A673 (cell line): ENCODE results near the gene ANK3. TPM values are rescaled to one million over a fixed set of nuclear protein-coding genes. Genes with fewer than 3 reads are reported as not detected.

Experiments
- BruUV-seq: library from RNA; stranded (reverse); fragments of 400-500 nt; replicated peaks from 2 replicates; lab custom pipeline; 2021; lab: Mats Ljungman, UMichigan
- CTCF ChIA-PET: fragments of 300-600 bp; sonication (Branson Sonifier 250); formaldehyde crosslinking; loops from one replicate; lab custom pipeline; 2022; ENCODE audit warnings: antibody characterized with exemption; lab: Charles Lee
- POLR2A ChIA-PET: fragments of 300-600 bp; sonication (Branson Sonifier 250); formaldehyde crosslinking; loops from one replicate; lab custom pipeline; 2022; ENCODE audit warnings: antibody characterized with exemption; ENCODE audit not compliant: low non-redundant PET; lab: Charles Lee
- DNase-seq: peaks from one replicate; pipeline ENCODE4 v3.0.0-alpha.2; 2015; ENCODE audit warnings: low spot score
- H3K27ac ChIP-seq: fragments of 200-600 bp; sonication (generic); 2 replicates; pipeline ENCODE4 v1.5.1; 2016; ENCODE audit warnings: mixed run types, low read depth, mild to moderate bottlenecking, mixed read lengths, antibody characterized with exemption, low read length; ENCODE audit not compliant: poor library complexity, severe bottlenecking
- H3K27me3 ChIP-seq: fragments of 200-600 bp; sonication (generic); replicated peaks from 2 replicates; pipeline ENCODE4 v1.6.1; 2017; ENCODE audit warnings: mixed run types, low read depth, mild to moderate bottlenecking, mixed read lengths, antibody characterized with exemption, low read length; ENCODE audit not compliant: insufficient read depth, poor library complexity
- H3K36me3 ChIP-seq: fragments of 200-600 bp; sonication (generic); 2 replicates; pipeline ENCODE4 v1.6.1; 2016; ENCODE audit warnings: mixed run types, mild to moderate bottlenecking, mixed read lengths, antibody characterized with exemption, low read length; ENCODE audit not compliant: insufficient read depth, poor library complexity, severe bottlenecking
- H3K4me1 ChIP-seq: fragments of 200-600 bp; sonication (generic); 2 replicates; pipeline ENCODE4 v1.6.1; 2017; ENCODE audit warnings: mixed run types, mild to moderate bottlenecking, mixed read lengths, antibody characterized with exemption, low read length; ENCODE audit not compliant: insufficient read depth, poor library complexity, severe bottlenecking
- H3K4me3 ChIP-seq: fragments of 200-600 bp; sonication (generic); 2 replicates; pipeline ENCODE4 v1.5.1; 2016; ENCODE audit warnings: low read depth, mixed run types, mild to moderate bottlenecking, mixed read lengths, low read length; ENCODE audit not compliant: poor library complexity, severe bottlenecking
- H3K9me3 ChIP-seq: fragments of 200-600 bp; sonication (generic); 2 replicates; pipeline ENCODE4 v1.6.1; 2016; ENCODE audit warnings: mixed run types, low read depth, mild to moderate bottlenecking, mixed read lengths, antibody characterized with exemption, low read length; ENCODE audit not compliant: poor library complexity, severe bottlenecking
- CTCF ChIP-seq: fragments of 300-800, 200-600 bp; sonication (generic); conservative IDR thresholded peaks from 2 replicates; pipeline ENCODE4 v1.5.1; 2017; ENCODE audit warnings: low read depth, mild to moderate bottlenecking, antibody characterized with exemption, low read length, moderate library complexity, mixed read lengths
- EZH2 ChIP-seq: fragments of 200-600 bp; sonication (generic); IDR thresholded peaks from 2 replicates; pipeline ENCODE4 v1.6.1; 2017; ENCODE audit warnings: borderline replicate concordance, low read depth, mild to moderate bottlenecking, mixed read lengths, antibody characterized with exemption, low read length; ENCODE audit not compliant: poor library complexity, severe bottlenecking
- intact Hi-C: fragments of 100-400 bp; cut with micrococcal nuclease; formaldehyde crosslinking; loops from one replicate; pipeline ENCODE4 v1.10.0; 2022; ENCODE audit not compliant: unreplicated experiment
- total RNA-seq: library from RNA; stranded (reverse); gene quantifications from 2 replicates; pipeline ENCODE4 v1.2.3, GENCODE V29; 2021

Gene ANK3
- total RNA-seq, 1 experiment from 2014 or later: 13.5 TPM

DNA sequence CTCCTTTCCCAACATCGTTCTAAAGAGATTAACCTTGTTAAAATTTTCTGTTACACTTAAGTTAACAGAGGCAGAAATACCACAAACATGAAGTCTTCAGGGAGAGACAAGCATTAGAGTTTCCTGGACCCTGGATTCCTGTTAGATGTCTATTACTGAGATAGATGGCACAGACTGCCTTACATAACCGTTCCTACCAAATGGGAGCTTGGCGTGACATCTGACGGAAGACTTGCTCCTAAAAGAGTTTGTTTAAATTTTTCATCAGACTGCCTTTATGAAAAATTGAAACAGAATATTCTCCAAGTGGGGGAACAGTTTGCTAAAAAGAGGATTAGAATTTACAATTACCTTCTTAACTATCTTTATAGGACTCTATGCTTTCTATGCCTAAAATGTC lies 22.7 kb downstream of the ANK3 start:
- TF ChIP-seq CTCF: no peak
- no peak for TF ChIP-seq EZH2
- H3K27me3 ChIP-seq: no peaks in the 10 kb centered on the region
- ChIA-PET POLR2A (no interaction called here), CTCF (no interaction called here)
- H3K36me3 ChIP-seq: no peaks in the 10 kb centered on the region
- no peak overlapping the region for H3K27ac ChIP-seq
- H3K9me3 ChIP-seq: no peaks in the 10 kb centered on the region
- intact Hi-C loops: no loop called here
- H3K4me3 ChIP-seq: no peak overlapping the region
- H3K4me1 ChIP-seq: peaks cover 8% of the 10 kb centered on the region
- BruUV-seq: no TSS peak
- no peak for DNase-seq

- CTCF ChIA-PET: no interaction called here
- TF ChIP-seq CTCF: no peak
- no peak for TF ChIP-seq EZH2
- Histone ChIP-seq H3K36me3 (no peaks in the 10 kb centered on the region), H3K9me3 (no peaks in the 10 kb centered on the region), H3K27ac (no peak overlapping the region), H3K27me3 (no peaks in the 10 kb centered on the region), H3K4me1 (peaks cover 12% of the 10 kb centered on the region), H3K4me3 (no peak overlapping the region)
- intact Hi-C loops: no loop called here
- no TSS peak for BruUV-seq
- no peak for DNase-seq
- POLR2A ChIA-PET: no interaction called here
These were observed 26.5 kb downstream of the ANK3 start for GRCh38 chr10:60363187-60363586.

DNA sequence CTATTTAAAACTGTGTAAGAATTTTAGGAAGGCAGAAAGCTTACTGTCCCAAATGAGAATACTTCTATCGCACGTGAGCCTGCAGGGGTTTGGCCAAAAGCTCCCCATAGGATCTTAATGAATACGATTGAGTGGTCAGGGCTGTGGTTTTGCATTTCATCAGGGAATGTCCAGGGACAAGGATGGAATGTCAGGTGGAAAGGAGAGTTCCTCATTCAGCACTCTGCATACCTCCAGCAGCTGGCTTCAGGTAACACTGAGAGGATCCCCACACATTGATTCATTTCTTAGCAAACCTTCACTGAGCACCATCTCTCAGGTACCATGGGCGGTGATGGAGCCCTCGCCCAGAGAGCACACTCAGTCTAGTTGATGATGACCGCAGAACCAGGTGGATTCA lies 27.2 kb downstream of the ANK3 start:
- Histone ChIP-seq H3K27me3 (no peaks in the 10 kb centered on the region), H3K4me3 (no peak overlapping the region), H3K36me3 (no peaks in the 10 kb centered on the region), H3K9me3 (no peaks in the 10 kb centered on the region), H3K27ac (no peak overlapping the region), H3K4me1 (peaks cover 10% of the 10 kb centered on the region)
- POLR2A ChIA-PET: no interaction called here
- CTCF ChIA-PET: no interaction called here
- intact Hi-C loops: no loop called here
- BruUV-seq: no TSS peak
- no peak for DNase-seq
- TF ChIP-seq CTCF (no peak), EZH2 (no peak)
